Measurements from ENCODE around the gene OPA1.

- no peak for TF ChIP-seq TAF1 (IDR thresholded peaks at IDR 0.05; ENCODE audit: low read depth)
- TF ChIP-seq FOXM1 (IDR thresholded peaks at IDR 0.05; ENCODE audit: borderline replicate concordance, low read depth), result no peak
- no peak for TF ChIP-seq NFIC (IDR thresholded peaks at IDR 0.05)
- TF ChIP-seq CEBPB (IDR thresholded peaks at IDR 0.05), result no peak
- no peak for TF ChIP-seq REST (IDR thresholded peaks at IDR 0.05; ENCODE audit: low read depth)
- no peak for TF ChIP-seq YY1 (IDR thresholded peaks at IDR 0.05; ENCODE audit: low read depth)
- TF ChIP-seq ZBTB7A (IDR thresholded peaks at IDR 0.05; ENCODE audit: low read depth), result no peak
- TF ChIP-seq TEAD4 (IDR thresholded peaks at IDR 0.05), result no peak
Measured at GRCh38 chr3:193641440-193641775, 48.4 kb downstream of the OPA1 start.
